ENCODE measurements around the gene SMAD1.

DNA sequence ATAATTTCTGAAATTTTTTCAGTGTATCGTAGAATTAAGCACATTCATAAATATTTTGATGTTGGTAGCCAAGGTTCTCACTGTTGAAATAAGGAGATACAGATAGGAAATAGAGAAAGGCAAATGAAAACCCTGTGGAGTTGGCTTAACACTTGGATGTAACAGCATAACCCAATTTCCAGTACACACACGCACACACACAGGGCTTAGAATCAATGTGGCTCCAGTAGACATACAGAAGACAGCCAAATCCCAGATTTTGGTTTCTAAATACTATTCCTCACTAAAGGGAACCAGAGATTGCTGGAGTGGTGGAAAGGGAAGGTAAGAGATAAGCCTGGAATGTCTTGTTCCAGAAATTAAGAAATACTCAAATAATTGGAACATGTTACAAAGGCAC lies 54.4 kb downstream of the SMAD1 start:
- TF ChIP-seq, protein P1, sequence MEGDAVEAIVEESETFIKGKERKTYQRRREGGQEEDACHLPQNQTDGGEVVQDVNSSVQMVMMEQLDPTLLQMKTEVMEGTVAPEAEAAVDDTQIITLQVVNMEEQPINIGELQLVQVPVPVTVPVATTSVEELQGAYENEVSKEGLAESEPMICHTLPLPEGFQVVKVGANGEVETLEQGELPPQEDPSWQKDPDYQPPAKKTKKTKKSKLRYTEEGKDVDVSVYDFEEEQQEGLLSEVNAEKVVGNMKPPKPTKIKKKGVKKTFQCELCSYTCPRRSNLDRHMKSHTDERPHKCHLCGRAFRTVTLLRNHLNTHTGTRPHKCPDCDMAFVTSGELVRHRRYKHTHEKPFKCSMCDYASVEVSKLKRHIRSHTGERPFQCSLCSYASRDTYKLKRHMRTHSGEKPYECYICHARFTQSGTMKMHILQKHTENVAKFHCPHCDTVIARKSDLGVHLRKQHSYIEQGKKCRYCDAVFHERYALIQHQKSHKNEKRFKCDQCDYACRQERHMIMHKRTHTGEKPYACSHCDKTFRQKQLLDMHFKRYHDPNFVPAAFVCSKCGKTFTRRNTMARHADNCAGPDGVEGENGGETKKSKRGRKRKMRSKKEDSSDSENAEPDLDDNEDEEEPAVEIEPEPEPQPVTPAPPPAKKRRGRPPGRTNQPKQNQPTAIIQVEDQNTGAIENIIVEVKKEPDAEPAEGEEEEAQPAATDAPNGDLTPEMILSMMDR (IDR thresholded peaks at IDR 0.05; ENCODE audit: low read length) = no peak
- no peak for TF ChIP-seq EZH2 (optimal IDR thresholded peaks at IDR 0.05; ENCODE audit: low read depth, low read length)
- no peak for TF ChIP-seq EZH2phosphoT487 (IDR thresholded peaks at IDR 0.05; ENCODE audit: low read length)

All from MM.1S (cell line).